Endometrium (tissue), 2 donors: Measurements from ENCODE around the gene WLS.
"Not testable (repeated sequence)": the region's sequence is repeated elsewhere in the genome, so short reads cannot be mapped to it uniquely, and the experiment has no call there.

Experiments used
- FAIRE-seq: peaks from 2 replicates; lab custom pipeline; 2012; peaks lifted over from hg19 to GRCh38; lab: Jason Lieb, UNC
- donor health status: control.
- donor health status: control.

WLS gene

DNA sequence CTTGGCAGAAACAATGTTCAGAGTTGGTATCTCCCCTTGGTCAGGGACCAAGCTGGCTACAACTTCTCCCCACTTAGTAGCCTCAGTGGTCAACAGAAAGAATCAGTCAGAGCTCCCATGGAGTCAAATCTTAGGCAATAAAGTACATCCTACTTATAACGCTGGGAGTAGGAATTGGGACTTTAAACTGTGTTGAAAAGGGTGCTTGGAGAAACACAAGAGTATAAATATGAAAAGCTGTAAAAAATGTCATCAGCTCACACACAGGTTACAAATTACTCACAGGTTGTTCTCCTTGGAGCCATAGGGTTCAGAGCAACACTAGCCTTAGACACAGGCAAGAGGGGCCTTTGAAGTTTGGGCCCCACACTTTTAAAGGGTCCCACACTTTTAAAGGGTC, 67.4 kb downstream of the WLS start:
- FAIRE-seq = no peak

DNA sequence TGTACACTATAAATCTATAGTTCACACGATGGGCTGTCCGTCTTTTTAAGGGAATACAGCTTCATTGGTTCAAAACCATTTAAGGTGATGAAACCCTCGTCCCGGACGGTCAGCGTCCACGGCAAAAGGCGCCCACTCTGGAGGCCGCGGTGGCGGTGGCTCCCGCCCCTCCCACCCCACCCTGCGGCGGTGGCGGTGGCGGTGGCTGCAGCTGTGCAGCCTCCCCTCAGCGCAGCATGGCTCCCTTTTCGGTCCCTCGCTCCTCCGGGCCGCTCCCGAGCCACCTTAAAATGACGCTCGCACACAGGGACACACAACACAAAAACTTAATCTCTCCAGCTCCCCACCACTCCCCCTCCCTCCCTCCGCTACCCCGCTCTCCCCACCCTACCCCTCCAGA, 69.1 kb downstream of the WLS start:
- FAIRE-seq = no peak

DNA sequence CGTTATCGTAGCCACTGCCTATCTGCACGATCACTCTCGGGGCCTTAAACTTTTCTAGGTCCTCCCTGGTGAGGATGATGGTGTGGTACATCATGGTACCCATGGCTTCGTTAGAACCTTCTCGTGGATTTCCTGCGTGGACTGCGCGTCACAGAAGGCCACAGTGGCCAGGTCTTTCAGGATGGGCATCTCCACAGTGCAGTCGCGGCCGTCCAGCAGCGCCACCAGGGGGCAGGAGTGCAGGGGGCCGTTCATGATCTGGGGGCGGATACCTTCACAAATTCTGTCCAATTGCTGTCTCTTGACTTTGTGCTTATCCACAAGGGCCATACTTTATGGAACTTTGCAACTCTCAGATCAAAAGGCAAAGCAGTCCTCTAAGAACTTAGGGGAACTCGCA, 69.6 kb downstream of the WLS start:
- FAIRE-seq = no peak

DNA sequence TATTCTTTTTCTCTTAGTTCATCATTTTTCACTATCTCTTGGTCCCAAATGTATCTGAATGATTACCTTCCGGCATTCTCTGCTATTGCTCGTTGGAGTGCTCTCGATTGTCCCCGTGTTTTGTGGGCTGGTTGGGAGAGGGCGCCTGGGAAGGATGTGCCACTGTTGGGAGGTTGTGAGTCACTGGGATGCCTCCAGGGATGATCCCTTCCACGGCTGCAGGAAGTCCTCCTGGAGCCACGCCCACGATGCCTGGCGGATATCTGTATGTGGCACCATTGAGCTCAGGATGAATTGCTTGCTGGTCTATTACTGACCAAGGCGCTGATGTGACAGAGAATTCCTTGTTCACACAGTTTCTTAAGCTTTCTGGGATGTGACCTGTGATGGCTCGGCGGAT, 70.7 kb downstream of the WLS start:
- FAIRE-seq = not testable (repeated sequence)

DNA sequence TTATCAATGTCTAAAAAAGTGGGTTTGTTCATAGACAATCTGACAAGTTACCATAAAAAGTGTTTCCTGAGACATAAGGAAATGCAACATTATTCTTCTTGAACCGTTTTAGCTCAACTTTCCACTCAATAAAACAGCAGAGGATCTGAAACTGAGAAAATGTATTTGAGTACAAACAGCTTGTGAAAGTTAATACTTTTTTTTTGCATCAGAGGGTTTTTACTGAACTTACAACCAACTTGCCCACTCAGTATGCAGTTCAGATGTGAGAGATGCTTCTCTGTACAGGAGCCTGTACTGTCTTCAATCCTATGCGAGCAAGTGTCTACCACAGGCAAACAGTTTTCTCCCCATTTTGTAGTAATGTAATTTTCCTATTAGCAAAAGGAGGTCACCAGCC, 71.4 kb downstream of the WLS start:
- peak; percentile 98 for FAIRE-seq

- FAIRE-seq = no peak
Observed at GRCh38 chr1:68160021-68160420, 72.3 kb downstream of the WLS start.

GRCh38 chr1:68158837-68159236, 73.5 kb downstream of the WLS start:
- FAIRE-seq = no peak

GRCh38 chr1:68157416-68157815, 74.9 kb downstream of the WLS start:
- no peak for FAIRE-seq

- FAIRE-seq = no peak
Observed at GRCh38 chr1:68151690-68152089, 80.6 kb downstream of the WLS start.

- no peak for FAIRE-seq
Observed at GRCh38 chr1:68149907-68150306, 82.4 kb downstream of the WLS start.

DNA sequence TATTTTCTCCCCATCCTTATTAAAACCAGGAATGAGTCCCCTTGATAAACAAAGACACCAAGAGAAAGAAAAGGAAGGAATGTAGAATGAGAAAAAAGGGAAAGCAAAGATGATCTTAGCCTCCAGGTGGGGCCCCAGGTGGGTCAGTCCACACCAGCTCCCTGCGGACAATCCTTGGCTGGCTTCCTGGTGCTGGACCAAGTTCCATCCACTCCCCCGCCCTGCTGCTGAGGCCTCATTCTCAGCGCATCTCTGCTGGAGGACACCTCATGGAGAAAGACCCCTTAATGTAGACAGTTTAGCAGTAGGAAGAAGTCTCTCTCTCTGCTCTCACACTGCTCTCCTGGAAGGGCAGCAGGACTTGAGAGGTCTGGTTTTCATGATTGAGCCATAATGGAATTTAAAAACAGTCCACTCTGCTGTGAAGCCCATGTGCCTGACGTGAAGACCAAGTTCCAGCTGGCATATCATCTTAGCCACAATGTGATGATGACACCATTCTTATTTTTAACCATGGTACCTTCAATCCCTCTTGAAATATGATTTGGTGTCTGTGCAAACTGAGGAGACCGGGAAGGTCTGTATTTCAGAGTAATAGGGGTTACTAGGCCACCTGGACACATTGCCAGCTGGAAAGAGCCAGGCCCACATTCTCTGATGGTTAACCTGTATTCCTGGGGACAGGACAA, 83.1 kb downstream of the WLS start:
- no peak for FAIRE-seq

DNA sequence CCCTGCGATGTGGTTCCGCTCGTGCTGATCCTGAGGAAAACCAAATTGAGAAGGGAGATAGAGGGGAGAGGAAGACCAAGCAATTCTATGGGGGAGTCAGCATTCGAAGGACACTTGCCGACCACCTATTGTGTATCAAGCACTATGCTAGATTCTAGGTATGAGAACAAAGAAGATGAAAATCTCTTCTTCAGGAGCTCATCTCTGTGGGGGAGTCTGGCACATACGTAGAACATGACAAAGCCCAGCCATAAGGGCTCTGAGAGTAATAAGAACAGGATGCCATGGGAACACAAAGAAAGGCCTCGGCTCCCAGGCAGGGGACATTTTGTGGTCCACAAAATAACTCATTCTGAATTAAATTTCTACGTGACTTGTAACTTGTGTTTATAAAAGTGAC, 83.7 kb downstream of the WLS start:
- FAIRE-seq = no peak

DNA sequence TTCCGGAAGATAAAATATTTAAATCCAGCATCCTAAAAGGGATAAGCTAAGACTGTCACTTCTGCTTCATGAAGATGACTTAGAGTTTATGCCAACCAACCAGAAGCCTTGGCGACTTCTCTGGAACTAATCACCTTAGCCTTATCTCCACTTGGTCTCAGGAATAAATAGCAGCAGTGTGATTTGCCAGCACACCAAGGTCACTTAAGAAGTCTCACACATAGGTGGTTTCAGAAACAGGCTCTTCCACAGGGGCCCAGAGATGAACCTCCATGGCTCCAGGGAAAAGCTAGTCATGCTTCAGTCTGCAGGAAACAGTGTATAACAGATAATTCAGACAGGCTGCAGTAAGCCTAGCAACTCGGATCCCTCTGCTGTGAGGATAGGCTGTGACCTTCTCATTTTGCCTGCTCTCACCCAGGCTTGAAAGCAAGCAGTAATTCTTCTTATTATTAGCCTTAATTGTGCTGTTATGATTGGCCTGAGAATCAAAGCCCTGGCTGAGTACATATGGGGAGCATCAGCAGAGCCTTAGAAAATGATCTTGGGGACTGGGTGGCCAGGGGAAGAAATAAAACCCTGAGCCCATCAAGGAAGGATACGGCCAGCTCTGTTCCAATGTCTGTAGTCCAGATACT, 84.7 kb downstream of the WLS start:
- no peak for FAIRE-seq

DNA sequence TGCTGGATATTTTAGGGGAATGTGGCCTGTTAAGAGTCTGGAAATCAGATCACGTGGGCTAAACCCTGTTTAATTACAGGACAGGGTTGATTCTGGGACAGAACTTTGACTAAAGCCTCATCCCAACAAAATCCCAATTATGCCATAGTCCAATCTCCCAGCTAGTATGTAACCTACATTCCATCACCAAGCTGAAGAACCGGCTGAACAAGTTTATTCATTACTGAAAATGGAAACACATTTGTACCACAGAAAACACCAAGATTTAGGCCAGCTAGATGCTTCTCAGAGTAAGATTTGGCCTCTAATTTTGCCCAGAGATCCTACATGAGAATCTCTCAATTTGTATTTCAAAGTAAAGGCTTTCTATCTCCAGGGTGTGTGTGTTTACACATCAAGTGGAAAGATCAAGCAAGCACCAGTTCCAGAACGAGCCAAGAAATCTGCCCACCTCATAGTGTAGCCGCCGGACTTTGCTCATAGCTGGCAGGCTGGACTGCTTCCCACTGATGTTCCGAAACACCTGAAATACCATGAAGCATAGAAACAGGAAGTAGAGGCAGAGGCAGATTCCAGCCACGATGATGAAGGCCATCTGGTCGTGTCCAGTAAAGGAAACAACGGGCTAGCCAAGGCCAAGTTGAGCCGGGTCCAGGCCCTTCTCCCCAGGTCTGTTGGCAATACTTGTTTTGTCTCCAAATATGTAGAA, 86.8 kb downstream of the WLS start:
- no peak for FAIRE-seq

GRCh38 chr1:68144856-68145255, 87.5 kb downstream of the WLS start:
- FAIRE-seq = no peak

GRCh38 chr1:68143633-68144032, 88.7 kb downstream of the WLS start:
- no peak for FAIRE-seq

GRCh38 chr1:68142461-68142860, 89.9 kb downstream of the WLS start:
- FAIRE-seq = no peak

DNA sequence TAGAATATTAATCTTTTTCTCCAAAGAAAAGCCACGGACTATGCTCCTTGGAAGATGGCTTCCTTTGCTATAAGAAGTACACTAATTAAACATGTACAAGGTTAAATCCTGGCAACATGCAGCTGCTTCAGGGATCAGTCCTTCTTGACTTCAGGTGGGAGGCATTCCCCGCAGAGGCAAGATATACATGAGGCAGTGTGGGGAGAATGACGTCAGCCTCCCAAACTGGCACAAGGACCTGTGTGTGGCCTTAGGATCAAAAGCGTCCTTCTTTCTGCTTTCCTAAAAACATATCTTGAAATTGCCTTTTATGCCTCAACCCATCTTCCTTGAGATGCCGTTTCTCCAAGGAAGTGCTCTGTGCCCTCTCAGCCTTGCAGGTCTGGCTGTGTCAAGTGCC, 90.3 kb downstream of the WLS start:
- FAIRE-seq = no peak

DNA sequence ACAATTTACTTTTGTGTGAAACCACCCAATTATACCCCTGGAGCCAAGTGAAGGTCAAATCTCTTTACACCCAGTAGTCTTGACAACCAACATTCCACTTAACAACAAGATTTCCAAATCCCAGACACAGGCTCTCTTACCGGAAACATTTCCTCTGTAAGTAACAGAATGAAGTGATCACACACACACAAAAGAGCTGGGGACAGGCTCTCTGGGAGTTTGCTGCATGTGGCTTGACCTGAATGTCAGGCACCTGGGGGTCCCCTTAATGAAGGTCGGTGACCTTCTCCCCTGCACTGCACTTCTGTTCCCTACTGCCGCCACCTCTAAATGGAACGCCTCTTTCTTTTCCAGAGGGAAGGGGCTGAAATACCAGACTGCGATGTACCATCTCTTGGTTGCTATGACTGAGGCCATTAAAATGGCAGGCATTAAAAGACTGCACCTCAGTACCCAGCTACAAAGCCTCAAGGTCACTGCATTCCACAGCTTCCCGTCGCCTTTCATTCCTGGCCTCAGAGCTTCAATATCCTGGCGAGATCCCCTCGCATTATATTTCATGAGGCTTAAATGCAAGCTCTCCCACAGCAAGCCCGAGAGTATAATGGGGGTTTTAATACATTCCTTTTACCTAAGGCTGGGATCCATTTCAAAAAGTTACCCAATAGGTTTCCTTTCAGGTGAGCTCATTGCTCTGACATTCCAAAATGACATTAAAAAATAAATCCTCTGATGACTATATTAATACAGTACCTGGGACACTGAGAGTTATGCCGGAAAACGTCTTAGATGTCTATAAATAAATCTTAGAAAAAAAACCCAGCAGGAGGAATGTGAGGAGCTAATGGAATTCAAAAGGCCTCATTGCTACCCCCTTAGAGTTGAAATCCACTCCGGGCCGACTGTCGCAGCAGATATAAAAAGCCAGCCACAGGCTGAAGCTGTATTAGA, 91.0 kb downstream of the WLS start:
- no peak for FAIRE-seq

DNA sequence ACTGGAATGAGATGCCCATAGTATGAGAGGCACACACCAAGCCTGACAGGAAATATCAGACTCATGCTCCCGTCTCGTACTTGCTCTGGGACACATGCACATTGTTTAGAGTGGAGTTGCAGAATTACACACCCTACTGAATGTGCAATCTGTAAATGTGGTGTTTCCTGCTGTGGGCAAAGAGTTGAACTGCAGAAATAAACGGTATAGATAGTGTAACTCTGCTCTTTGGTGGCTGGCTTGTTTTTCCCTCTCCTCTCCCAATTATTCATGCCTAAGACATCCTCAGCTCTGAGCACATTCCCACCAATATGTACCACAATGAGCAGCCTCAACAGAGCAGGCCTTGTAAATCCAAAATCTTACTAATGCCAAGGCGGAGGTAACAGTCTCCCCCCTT, 91.8 kb downstream of the WLS start:
- FAIRE-seq = no peak

DNA sequence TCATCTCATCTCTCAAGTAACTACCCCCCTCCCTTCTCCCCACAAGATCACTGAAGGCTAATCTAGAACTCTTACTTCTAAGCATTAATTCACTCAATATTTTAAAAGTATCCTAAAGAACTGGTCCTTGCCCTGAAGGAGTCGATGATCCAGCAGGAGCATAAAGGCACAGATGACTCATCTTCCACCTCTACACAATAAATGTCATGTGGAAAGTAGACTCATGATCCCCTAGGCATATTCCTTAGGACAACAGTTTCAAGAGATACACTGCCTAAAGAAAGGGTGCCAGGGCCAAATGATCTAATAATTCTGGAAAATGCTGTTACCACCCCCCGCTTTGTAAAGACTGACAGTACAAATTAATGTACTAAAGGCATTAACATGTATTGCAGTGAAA, 96.1 kb downstream of the WLS start:
- FAIRE-seq = no peak

- no peak for FAIRE-seq
Observed at GRCh38 chr1:68132426-68133130, 99.7 kb downstream of the WLS start.
